GM12878 (cell line): Measurements from ENCODE around the gene CXCR6. TPM values are rescaled to one million over a fixed set of nuclear protein-coding genes. Genes with fewer than 3 reads are reported as not detected.
A peak's percentile ranks its signal among the peaks of the same experiment; 100 is the strongest.

ENCODE experiments used
- ATAC-seq: fragments of 200-7000 bp; cut with Tn5 transposase; 3 replicates; pipeline ENCODE4 v1.9.1; 2020; ENCODE audit warnings: mild to moderate bottlenecking, moderate library complexity
- BruUV-seq: library from RNA; stranded (reverse); fragments of 400-500 nt; replicated peaks from 2 replicates; lab custom pipeline; 2021; lab: Mats Ljungman, UMichigan
- CTCF ChIA-PET: fragments of 300-600 bp; sonication (Branson Sonifier 250); formaldehyde crosslinking; extraction: SDS; loops from one replicate; lab custom pipeline; 2021; ENCODE audit warnings: inconsistent platforms; lab: Yijun Ruan, JAX
- POLR2A ChIA-PET: fragments of 350-600 bp; formaldehyde crosslinking; extraction: SDS; loops from one replicate; lab custom pipeline; 2021; ENCODE audit warnings: inconsistent platforms; lab: Charles Lee
- RAD21 ChIA-PET: fragments of 300-600 bp; sonication (Branson Sonifier 250); formaldehyde crosslinking; loops from one replicate; lab custom pipeline; 2023; ENCODE audit warnings: antibody characterized with exemption; ENCODE audit not compliant: unreplicated experiment; lab: Charles Lee
- SMC1A ChIA-PET: fragments of 300-600 bp; sonication (Branson Sonifier 250); formaldehyde crosslinking; loops from one replicate; lab custom pipeline; 2023; ENCODE audit not compliant: unreplicated experiment, uncharacterized antibody; lab: Charles Lee
- DNase-seq: peaks from one replicate; pipeline ENCODE4 v3.0.0-alpha.2; 2011; ENCODE audit warnings: low read depth, low spot score
- FAIRE-seq: peaks from 3 replicates; lab custom pipeline; 2011; peaks lifted over from hg19 to GRCh38; lab: Jason Lieb, UNC
- H2AFZ ChIP-seq: 2 replicates; pipeline ENCODE4 v1.6.0; 2011; ENCODE audit warnings: low read depth, low read length, control low read depth; ENCODE audit not compliant: control insufficient read depth
- H3K27ac ChIP-seq: 2 replicates; pipeline ENCODE4 v1.5.1; 2011; ENCODE audit warnings: control low read depth; ENCODE audit not compliant: control insufficient read depth, insufficient read depth
- H3K27me3 ChIP-seq, 2 experiments: replicated peaks in 1 of 2; 2 replicates each; pipeline versions ENCODE4 v1.6.0 to v1.6.1; 2011; ENCODE audit warnings: low read length in 1 of 2; ENCODE audit not compliant: control insufficient read depth in 2 of 2, insufficient read depth in 2 of 2
- H3K36me3 ChIP-seq, 2 experiments: 2 replicates each; pipeline ENCODE4 v1.5.1; 2011; ENCODE audit warnings: low read length in 1 of 2; ENCODE audit not compliant: control insufficient read depth in 2 of 2, insufficient read depth in 2 of 2
- H3K4me1 ChIP-seq: 2 replicates; pipeline ENCODE4 v1.6.1; 2011; ENCODE audit warnings: mild to moderate bottlenecking, low read length, moderate library complexity, mixed read lengths; ENCODE audit not compliant: control insufficient read depth, insufficient read depth
- H3K4me2 ChIP-seq: 2 replicates; pipeline ENCODE4 v1.6.0; 2011; ENCODE audit warnings: control low read depth; ENCODE audit not compliant: control insufficient read depth, insufficient read depth
- H3K4me3 ChIP-seq: fragments of 200-600 bp; sonication (generic); 2 replicates; pipeline ENCODE4 v1.5.1; 2016
- H3K79me2 ChIP-seq: 2 replicates; pipeline ENCODE4 v1.6.0; 2011; ENCODE audit warnings: low read length; ENCODE audit not compliant: control insufficient read depth, insufficient read depth
- H3K9ac ChIP-seq: 2 replicates; pipeline ENCODE4 v1.8.0; 2011; ENCODE audit warnings: low read length, control low read depth, mixed read lengths; ENCODE audit not compliant: control insufficient read depth, insufficient read depth
- H3K9me3 ChIP-seq: replicated peaks from 3 replicates; pipeline ENCODE4 v1.5.1; 2011; ENCODE audit warnings: mild to moderate bottlenecking, low read length; ENCODE audit not compliant: control insufficient read depth, insufficient read depth
- H4K20me1 ChIP-seq: 2 replicates; pipeline ENCODE4 v1.6.0; 2011; ENCODE audit not compliant: control insufficient read depth, insufficient read depth
- CHD2 ChIP-seq: IDR thresholded peaks from 2 replicates; pipeline ENCODE4 v1.6.1; 2011; ENCODE audit warnings: low read depth, low read length, improper control_type of control experiment, borderline replicate concordance
- E2F4 ChIP-seq: IDR thresholded peaks from 2 replicates; pipeline ENCODE4 v1.6.1; 2012; ENCODE audit warnings: low read depth, low read length, improper control_type of control experiment
- ELK1 ChIP-seq: IDR thresholded peaks from 2 replicates; pipeline ENCODE4 v1.6.1; 2012; ENCODE audit warnings: low read depth, low read length, improper control_type of control experiment
- KAT2A ChIP-seq: conservative IDR thresholded peaks from 2 replicates; pipeline ENCODE4 v1.6.1; 2011; ENCODE audit warnings: low read depth, low read length; ENCODE audit not compliant: control insufficient read depth
- LARP7 ChIP-seq: fragments of 450-650 bp; IDR thresholded peaks from 2 replicates; pipeline ENCODE4 v1.6.1; 2017; ENCODE audit warnings: mild to moderate bottlenecking
- MAX ChIP-seq: IDR thresholded peaks from 2 replicates; pipeline ENCODE4 v1.6.1; 2012; ENCODE audit warnings: low read depth, low read length, improper control_type of control experiment
- MLLT1 ChIP-seq: fragments of 450-650 bp; IDR thresholded peaks from 2 replicates; pipeline ENCODE4 v1.6.1; 2016; ENCODE audit warnings: mild to moderate bottlenecking
- NBN ChIP-seq: fragments of 450-650 bp; IDR thresholded peaks from 2 replicates; pipeline ENCODE4 v1.6.1; 2016
- NR2F1 ChIP-seq: fragments of 450-650 bp; conservative IDR thresholded peaks from 2 replicates; pipeline ENCODE4 v1.6.1; 2017; ENCODE audit warnings: mild to moderate bottlenecking
- PBX3 ChIP-seq: IDR thresholded peaks from 2 replicates; pipeline ENCODE4 v1.6.1; 2011; ENCODE audit warnings: mild to moderate bottlenecking, low read depth, low read length, moderate library complexity; ENCODE audit not compliant: insufficient replicate concordance
- RB1 ChIP-seq: fragments of 450-650 bp; formaldehyde crosslinking; IDR thresholded peaks from 2 replicates; pipeline ENCODE4 v1.6.1; 2017; ENCODE audit warnings: mild to moderate bottlenecking, borderline replicate concordance
- RFX5 ChIP-seq: IDR thresholded peaks from 2 replicates; pipeline ENCODE4 v1.6.1; 2011; ENCODE audit warnings: low read depth, low read length, improper control_type of control experiment
- SMAD5 ChIP-seq: IDR thresholded peaks from 2 replicates; pipeline ENCODE4 v1.6.1; 2016; ENCODE audit warnings: antibody characterized with exemption, low read depth
- SREBF1 ChIP-seq: IDR thresholded peaks from 2 replicates; pipeline ENCODE4 v1.6.1; 2012; ENCODE audit warnings: mild to moderate bottlenecking, low read length
- TCF3 ChIP-seq: IDR thresholded peaks from 2 replicates; pipeline ENCODE4 v1.6.1; 2012; ENCODE audit warnings: low read depth, mild to moderate bottlenecking, low read length, borderline replicate concordance; ENCODE audit not compliant: insufficient read depth
- WRNIP1 ChIP-seq: IDR thresholded peaks from 2 replicates; pipeline ENCODE4 v1.6.1; 2011; ENCODE audit warnings: low read depth, low read length, improper control_type of control experiment, borderline replicate concordance
- ZBED1 ChIP-seq: IDR thresholded peaks from 2 replicates; pipeline ENCODE4 v1.6.1; 2016; ENCODE audit warnings: borderline replicate concordance
- WGBS: methylation state at CpG from one replicate; pipeline ENCODE4 v1.1.6; 2016; ENCODE audit warnings: low lambda C conversion rate; ENCODE audit not compliant: insufficient replicate concordance, insufficient coverage; ENCODE audit errors: missing lambda C conversion rate; 5-methylcytosine and 5-hydroxymethylcytosine counted together
- in situ Hi-C: fragments of 300-500 bp; cut with MboI; formaldehyde crosslinking; loops from 9 replicates; pipeline ENCODE4 v1.14.3; 2018; ENCODE audit warnings: mixed read lengths
- intact Hi-C: fragments of 100-400 bp; cut with micrococcal nuclease; formaldehyde crosslinking; loops from one replicate; pipeline ENCODE4 v1.14.2; 2022; ENCODE audit not compliant: unreplicated experiment
- polyA plus RNA-seq, 11 experiments: library from polyadenylated mRNA; depleted of rRNA in 4 of 11; unstranded in 6 of 11; stranded (reverse) in 5 of 11; fragments of >200 nt; fragmentation: Nextera tagmentation in 4 of 11; fragmentation: Illumina TruSeq in 1 of 11; extraction: Ambion mirVana in 4 of 11; extraction: Trizol in 1 of 11; gene quantifications; 1 replicate in 1 of 11; 2 replicates in 10 of 11; pipeline versions ENCODE4 v1.2.1 to v1.2.3, GENCODE V29; 2011 to 2016; ENCODE audit warnings: inconsistent platforms in 2 of 11, missing spikeins in 2 of 11, low read depth in 1 of 11
- total RNA-seq, 4 experiments: library from RNA; depleted of rRNA in 3 of 4; stranded (reverse); fragments of >200 nt in 3 of 4; fragmentation: Illumina TruSeq in 1 of 4; extraction: Trizol in 1 of 4; gene quantifications; 2 replicates each; pipeline versions ENCODE4 v1.2.1 to v1.2.3, GENCODE V29; 2013 to 2021
- TF ChIP-seq, protein P1 (sequence below): fragments of 450-650 bp; IDR thresholded peaks from 2 replicates; pipeline ENCODE4 v1.6.1; 2017; ENCODE audit warnings: borderline replicate concordance

CXCR6 gene
- total and polyA plus RNA-seq, 10 of the 15 experiments (the other 5 are each of a cell fraction or from before 2014, with no cell fraction given) = 0.04 to 0.20 (median 0.12) TPM; not detected in 5

GRCh38 chr3:45939341-45939771 lies 3.9 kb upstream of the CXCR6 start:
- Histone ChIP-seq H3K4me1 (peaks cover 7% of the 10 kb centered on the region), H3K27ac (no peak overlapping the region), H3K9me3 (no peaks in the 10 kb centered on the region; the same call in 2 of the 3 replicates), H3K9ac (no peak overlapping the region), H3K36me3 (peaks cover 1 to 4% of the 10 kb centered on the region in 2 experiments; a peak in 3 of 4 replicates), H3K79me2 (no peaks in the 10 kb centered on the region), H2AFZ (no peak overlapping the region), H3K4me2 (no peak overlapping the region), H3K27me3 (no peaks in the 10 kb centered on the region), H3K4me3 (no peak overlapping the region), H4K20me1 (no peaks in the 10 kb centered on the region)
- DNase-seq = no peak
- 48% methylated on average over 5 of the region's 5 CpGs for WGBS
- ChIA-PET SMC1A (interaction anchor here (0.9 to 21.6 kb wide), 31 partner anchors 8 to 438 kb away, joined by 3 to 523 read pairs (median 4); partner anchors contain the start of genes CCR1, CCR5 and FYCO1), CTCF (interaction anchor here (0.6 to 9.0 kb wide), 55 partner anchors 9 to 1139 kb away, joined by 3 to 478 read pairs (median 4); partner anchors contain the start of genes CCR1, CCR5, FYCO1 and XCR1), RAD21 (interaction anchor here (0.7 to 6.8 kb wide), 34 partner anchors 10 to 439 kb away, joined by 3 to 213 read pairs (median 5); partner anchors contain the start of genes CCR1, CCR5 and FYCO1), POLR2A (interaction anchor here (2.0 to 4.5 kb wide), 2 partner anchors 138 to 145 kb away, joined by 4 to 29 read pairs; no protein-coding TSS in a partner anchor)
- in situ Hi-C loops (no loop called here), intact Hi-C loops (loop anchor here (1.0 to 2.0 kb wide), 2 partner anchors 269 to 439 kb away; partner anchors contain the start of gene CCR1)
- peak; percentile 63 for ATAC-seq
- no TSS peak for BruUV-seq
- no peak for FAIRE-seq
- TF ChIP-seq NR2F1 (no peak), NBN (no peak), KAT2A (no peak), RB1 (no peak), SREBF1 (no peak), RFX5 (no peak), SMAD5 (no peak), LARP7 (no peak), TCF3 (no peak), CHD2 (no peak), PBX3 (no peak), ZBED1 (peak; percentile 46; the same call in 1 of the 2 replicates), E2F4 (no peak), ELK1 (no peak), WRNIP1 (no peak), MLLT1 (no peak), MAX (no peak)
- TF ChIP-seq, protein P1, sequence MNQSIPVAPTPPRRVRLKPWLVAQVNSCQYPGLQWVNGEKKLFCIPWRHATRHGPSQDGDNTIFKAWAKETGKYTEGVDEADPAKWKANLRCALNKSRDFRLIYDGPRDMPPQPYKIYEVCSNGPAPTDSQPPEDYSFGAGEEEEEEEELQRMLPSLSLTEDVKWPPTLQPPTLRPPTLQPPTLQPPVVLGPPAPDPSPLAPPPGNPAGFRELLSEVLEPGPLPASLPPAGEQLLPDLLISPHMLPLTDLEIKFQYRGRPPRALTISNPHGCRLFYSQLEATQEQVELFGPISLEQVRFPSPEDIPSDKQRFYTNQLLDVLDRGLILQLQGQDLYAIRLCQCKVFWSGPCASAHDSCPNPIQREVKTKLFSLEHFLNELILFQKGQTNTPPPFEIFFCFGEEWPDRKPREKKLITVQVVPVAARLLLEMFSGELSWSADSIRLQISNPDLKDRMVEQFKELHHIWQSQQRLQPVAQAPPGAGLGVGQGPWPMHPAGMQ = no peak
